ENCODE data around the gene OCA2. TPM values are rescaled to one million over a fixed set of nuclear protein-coding genes. Genes with fewer than 3 reads are reported as not detected.

Gene OCA2
- total RNA-seq, 1 experiment from 2014 or later = 0.31 TPM

DNA sequence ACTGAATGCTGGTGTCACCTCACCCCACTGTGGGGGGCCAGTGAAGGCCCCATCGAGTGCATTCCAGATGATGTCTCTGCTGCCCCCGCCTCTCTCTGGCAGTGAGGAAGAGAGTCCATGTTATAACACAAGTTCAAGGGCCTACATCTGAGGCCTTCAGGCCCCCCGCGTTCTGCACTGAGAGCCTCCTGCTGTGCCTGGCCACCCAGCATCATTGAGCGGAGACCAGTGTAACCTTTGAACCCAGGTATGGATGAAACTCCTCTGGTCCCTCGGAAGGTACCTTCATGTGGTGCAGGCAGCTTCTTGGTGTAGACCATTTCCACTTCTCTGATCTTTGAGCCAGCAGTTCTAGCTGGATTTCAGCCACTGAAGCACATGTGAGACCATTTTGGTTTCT is 324.9 kb downstream of the OCA2 start:
- Histone ChIP-seq H2BK120ac (ENCODE audit: low read depth, low read length, poor library complexity, severe bottlenecking) (no peak overlapping the region), H3K56ac (ENCODE audit: insufficient read length, low read depth, low read length) (no peak overlapping the region), H2BK12ac (ENCODE audit: insufficient read length, low read depth, low read length) (no peak overlapping the region), H2BK15ac (ENCODE audit: low read depth, low read length) (no peak overlapping the region), H3K4ac (ENCODE audit: low read depth, low read length) (no peak overlapping the region), H3K14ac (ENCODE audit: insufficient read depth, low read length) (no peak overlapping the region), H3K23me2 (ENCODE audit: insufficient read length, low read depth, low read length, poor library complexity, severe bottlenecking) (no peaks in the 10 kb centered on the region), H3K9ac (ENCODE audit: extremely low read depth, insufficient read length, low read length) (no peak overlapping the region), H3K4me2 (ENCODE audit: insufficient read depth, insufficient read length, low read length) (no peak overlapping the region), H3T11ph (ENCODE audit: low read length) (no peak overlapping the region), H3K27me3 (ENCODE audit: insufficient read depth, low read length) (no peaks in the 10 kb centered on the region), H3K23ac (ENCODE audit: insufficient read length, low read depth, low read length) (no peak overlapping the region), H3K79me2 (ENCODE audit: insufficient read depth, low read length) (no peaks in the 10 kb centered on the region), H4K5ac (ENCODE audit: insufficient read length, low read depth, low read length) (no peak overlapping the region), H2AFZ (ENCODE audit: low read length) (no peak overlapping the region), H4K20me1 (ENCODE audit: control insufficient read depth, insufficient read depth, insufficient read length) (no peaks in the 10 kb centered on the region), H4K91ac (ENCODE audit: insufficient read length, low read depth, low read length) (no peak overlapping the region), H3K4me1 (ENCODE audit: insufficient read depth, low read length) (no peaks in the 10 kb centered on the region), H3K9me3 (ENCODE audit: control insufficient read depth, low read depth, low read length) (no peaks in the 10 kb centered on the region), H3K18ac (ENCODE audit: insufficient read length, low read depth, low read length) (no peak overlapping the region), H2AK5ac (ENCODE audit: insufficient read length, low read length) (no peak overlapping the region), H3K79me1 (ENCODE audit: insufficient read depth, low read depth, low read length, poor library complexity, severe bottlenecking) (no peaks in the 10 kb centered on the region), H3K27ac (ENCODE audit: insufficient read length, low read depth, low read length) (no peak overlapping the region), H2BK20ac (ENCODE audit: low read depth, low read length, poor library complexity, severe bottlenecking) (no peak overlapping the region), H4K8ac (replicated peaks; ENCODE audit: insufficient read length, low read depth, low read length) (no peak overlapping the region), H2BK5ac (ENCODE audit: insufficient read length, low read length) (no peak overlapping the region)
- Mint-ChIP-seq H3K4me1 (peaks cover 2 to 3% of the 10 kb centered on the region in 2 experiments; a peak in 3 of 4 replicates), H3K27ac (no peak overlapping the region), H3K9me3 (no peaks in the 10 kb centered on the region; a peak in 1 of 5 replicates), H3K27me3 (ENCODE audit: low read depth) (no peaks in the 10 kb centered on the region; the same call in none of the 2 replicates), H3K4me3 (no peak overlapping the region), H3K36me3 (ENCODE audit: insufficient read depth in 1 of 3, low read depth in 3 of 3) (no peaks in the 10 kb centered on the region)
- WGBS (ENCODE audit: extremely low coverage, insufficient read length, low lambda C conversion rate) = no CpG with 5 or more reads among the region's 6 CpGs
- TF ChIP-seq, protein P1, sequence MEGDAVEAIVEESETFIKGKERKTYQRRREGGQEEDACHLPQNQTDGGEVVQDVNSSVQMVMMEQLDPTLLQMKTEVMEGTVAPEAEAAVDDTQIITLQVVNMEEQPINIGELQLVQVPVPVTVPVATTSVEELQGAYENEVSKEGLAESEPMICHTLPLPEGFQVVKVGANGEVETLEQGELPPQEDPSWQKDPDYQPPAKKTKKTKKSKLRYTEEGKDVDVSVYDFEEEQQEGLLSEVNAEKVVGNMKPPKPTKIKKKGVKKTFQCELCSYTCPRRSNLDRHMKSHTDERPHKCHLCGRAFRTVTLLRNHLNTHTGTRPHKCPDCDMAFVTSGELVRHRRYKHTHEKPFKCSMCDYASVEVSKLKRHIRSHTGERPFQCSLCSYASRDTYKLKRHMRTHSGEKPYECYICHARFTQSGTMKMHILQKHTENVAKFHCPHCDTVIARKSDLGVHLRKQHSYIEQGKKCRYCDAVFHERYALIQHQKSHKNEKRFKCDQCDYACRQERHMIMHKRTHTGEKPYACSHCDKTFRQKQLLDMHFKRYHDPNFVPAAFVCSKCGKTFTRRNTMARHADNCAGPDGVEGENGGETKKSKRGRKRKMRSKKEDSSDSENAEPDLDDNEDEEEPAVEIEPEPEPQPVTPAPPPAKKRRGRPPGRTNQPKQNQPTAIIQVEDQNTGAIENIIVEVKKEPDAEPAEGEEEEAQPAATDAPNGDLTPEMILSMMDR (conservative IDR thresholded peaks at IDR 0.05) = no peak
- DNase-seq = no peak

Data from H9 (cell line).